ENCODE results near the gene POLD1.

DNA sequence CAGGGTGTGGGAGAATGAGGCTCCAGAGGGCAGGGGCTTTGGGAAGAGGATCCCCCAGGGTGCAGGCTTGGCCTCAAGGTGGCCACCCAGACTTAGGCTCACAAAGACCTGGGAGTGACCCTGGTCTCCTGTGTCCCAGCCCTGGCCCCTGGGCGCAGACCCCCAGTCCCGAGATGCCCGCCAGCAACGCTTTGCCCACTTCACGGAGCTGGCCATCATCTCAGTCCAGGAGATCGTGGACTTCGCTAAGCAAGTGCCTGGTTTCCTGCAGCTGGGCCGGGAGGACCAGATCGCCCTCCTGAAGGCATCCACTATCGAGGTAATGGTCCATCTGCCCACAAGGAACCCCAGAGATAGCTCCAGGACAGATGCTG lies 5.3 kb upstream of the POLD1 start:
- TF ChIP-seq, protein P1, sequence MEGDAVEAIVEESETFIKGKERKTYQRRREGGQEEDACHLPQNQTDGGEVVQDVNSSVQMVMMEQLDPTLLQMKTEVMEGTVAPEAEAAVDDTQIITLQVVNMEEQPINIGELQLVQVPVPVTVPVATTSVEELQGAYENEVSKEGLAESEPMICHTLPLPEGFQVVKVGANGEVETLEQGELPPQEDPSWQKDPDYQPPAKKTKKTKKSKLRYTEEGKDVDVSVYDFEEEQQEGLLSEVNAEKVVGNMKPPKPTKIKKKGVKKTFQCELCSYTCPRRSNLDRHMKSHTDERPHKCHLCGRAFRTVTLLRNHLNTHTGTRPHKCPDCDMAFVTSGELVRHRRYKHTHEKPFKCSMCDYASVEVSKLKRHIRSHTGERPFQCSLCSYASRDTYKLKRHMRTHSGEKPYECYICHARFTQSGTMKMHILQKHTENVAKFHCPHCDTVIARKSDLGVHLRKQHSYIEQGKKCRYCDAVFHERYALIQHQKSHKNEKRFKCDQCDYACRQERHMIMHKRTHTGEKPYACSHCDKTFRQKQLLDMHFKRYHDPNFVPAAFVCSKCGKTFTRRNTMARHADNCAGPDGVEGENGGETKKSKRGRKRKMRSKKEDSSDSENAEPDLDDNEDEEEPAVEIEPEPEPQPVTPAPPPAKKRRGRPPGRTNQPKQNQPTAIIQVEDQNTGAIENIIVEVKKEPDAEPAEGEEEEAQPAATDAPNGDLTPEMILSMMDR (IDR thresholded peaks at IDR 0.05) = no peak
- no peak for TF ChIP-seq ZFX (IDR thresholded peaks at IDR 0.05; ENCODE audit: borderline replicate concordance)
